Measurements from ENCODE around the gene MS4A8.
"Not testable (repeated sequence)": the region's sequence is repeated elsewhere in the genome, so short reads cannot be mapped to it uniquely, and the experiment has no call there.

Gene MS4A8, protein sequence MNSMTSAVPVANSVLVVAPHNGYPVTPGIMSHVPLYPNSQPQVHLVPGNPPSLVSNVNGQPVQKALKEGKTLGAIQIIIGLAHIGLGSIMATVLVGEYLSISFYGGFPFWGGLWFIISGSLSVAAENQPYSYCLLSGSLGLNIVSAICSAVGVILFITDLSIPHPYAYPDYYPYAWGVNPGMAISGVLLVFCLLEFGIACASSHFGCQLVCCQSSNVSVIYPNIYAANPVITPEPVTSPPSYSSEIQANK

DNA sequence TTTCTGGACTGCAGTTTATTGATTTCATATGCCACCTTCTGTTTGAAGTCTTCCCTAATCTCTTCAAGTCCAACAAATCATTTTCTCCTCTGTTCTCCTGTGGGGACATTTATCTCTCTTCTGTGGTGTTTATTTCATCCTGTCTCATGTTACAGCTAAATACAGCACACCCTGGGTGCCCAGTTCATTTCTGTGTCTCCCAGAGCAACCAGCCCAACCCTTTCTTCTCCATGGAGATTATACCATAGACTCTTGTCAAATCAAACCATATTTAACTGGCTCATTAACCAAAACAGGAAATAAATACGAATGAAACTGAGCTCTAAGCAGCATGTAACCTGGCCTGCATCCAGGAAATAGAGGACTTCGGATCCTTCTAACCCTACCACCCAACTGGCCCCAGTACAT is at the start of gene MS4A8:
Gene MS4A8, plus strand, starts transcription at position 329 of the 408 bp plus-strand sequence. CDS start 1,249 bp downstream, outside the sequence.
- no peak for DNase-seq

DNA sequence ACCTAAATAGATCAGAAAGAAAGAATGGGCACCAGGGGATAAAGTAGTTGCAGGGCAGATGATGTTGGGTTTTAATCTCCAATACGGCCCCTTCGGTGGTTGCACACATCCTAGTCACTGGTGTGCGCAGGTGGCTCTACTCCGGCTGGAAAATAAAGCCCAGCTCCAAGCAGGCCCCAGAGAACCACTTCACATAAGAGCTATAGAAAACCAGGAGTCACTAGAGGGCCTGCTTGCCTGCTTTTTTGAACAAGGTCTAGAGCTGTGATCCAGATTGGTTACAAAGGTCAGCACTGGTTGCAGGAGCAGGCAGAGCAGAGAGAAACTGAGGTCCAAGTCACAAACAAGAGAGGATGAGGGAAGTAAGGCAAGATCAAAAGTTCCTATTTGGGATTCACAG is 41.5 kb upstream of the MS4A8 start:
- no peak for DNase-seq

DNA sequence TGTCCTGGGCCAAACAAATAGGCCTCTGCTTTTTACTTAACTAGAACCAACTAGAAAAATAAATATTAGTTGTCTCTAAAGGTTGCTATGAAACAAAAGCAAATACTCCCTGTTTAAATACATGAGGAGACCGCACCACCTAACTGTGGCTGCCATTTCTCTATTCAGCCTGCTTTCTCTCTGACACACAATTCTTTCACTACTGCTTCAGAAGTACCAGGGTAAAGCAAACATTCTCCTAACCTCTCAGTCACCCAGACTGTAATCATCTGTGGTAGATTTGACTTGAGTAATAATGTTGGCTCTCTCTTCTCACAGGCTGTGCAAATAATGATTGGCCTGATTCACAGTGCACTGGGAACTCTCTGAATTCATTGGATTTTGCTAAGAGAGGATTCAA is 41.0 kb upstream of the MS4A8 start:
- DNase-seq = no peak

DNA sequence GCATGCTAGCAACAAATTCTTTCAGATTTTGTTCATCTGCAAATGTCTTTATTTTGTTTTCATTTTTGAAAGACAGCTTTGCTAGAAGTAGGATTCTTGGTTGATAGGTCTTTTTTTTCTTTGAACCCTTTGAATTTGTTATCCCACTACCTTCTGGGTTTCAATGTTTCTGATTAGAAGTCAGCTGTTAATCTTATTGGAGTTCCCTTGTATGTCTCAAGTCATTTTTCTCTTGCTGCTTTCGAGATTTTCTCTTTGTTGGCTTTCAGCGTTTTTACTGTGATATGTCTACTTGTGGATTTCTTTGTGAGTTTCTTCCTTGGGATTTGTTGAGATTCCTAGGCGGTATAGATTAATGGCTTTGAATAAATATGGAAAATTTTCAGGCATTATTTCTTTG is 27.2 kb upstream of the MS4A8 start:
- no peak for DNase-seq

DNA sequence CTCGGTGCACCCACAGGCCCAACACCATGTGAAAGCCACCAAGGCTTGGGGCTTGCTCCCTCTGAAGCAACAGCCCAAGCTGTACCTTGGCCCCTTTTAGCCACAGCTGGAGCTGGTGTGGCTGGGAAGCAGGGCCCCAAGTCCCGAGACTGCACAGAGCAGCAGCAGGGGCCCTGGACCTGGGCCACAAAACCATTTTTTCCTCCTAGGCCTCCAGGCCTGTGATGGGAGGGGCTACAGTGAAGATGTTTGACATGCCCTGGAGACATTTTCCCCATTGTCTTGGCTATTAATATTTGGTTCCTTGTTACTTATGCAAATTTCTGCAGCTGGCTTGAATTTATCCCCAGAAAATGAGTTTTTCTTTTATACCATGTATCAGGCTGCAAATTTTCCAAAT is 21.2 kb upstream of the MS4A8 start:
- not testable (repeated sequence) for DNase-seq

DNA sequence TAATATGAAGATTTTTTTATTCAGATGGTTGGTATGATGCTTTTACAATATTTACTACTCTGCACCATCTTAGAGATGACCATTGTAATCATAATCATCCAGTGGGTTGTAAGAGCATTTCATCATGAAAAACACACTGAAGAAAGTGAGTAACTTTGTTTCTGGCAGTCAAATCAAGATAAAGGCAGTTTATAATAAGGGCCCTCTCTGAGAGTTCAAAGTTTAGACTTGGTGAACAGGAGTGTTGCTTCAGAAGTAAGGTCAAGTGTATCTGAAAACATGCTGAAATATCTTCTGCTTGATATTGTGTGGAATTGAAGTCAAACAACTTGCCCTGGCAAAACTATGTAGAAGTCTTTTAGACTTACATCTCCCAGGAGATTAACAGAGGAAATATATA is 19.5 kb upstream of the MS4A8 start:
- DNase-seq = no peak

DNA sequence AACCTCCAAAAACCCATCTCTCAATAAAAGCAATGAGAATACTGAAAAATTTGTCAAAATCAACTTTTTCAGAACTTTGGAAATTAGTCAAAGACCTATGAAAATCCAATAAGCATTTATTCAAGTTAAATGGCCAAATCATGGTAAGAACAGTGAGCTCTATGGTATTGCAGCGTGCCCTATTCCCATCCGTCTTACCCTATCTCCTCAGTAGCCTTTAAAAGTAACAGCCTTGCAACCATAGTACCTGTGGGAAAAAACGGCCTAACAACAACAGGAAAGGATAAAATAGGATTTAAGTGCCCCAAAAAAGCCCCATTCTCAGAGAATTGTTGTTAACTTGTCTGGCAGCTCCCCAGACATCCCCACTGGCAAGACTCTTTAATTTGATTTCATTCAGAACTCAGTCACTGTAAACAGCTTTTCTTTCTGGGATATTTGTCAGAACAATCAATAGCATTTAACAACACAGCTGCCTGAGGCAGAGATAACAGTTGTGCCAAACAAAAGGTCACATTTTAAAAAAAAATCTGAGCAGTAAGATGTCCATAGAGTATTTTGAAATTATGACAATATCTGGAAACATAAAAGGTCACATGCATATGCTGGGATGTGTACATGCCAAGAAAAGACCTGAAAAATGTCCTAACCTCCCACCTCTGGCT is 18.8 kb upstream of the MS4A8 start:
- DNase-seq = no peak

DNA sequence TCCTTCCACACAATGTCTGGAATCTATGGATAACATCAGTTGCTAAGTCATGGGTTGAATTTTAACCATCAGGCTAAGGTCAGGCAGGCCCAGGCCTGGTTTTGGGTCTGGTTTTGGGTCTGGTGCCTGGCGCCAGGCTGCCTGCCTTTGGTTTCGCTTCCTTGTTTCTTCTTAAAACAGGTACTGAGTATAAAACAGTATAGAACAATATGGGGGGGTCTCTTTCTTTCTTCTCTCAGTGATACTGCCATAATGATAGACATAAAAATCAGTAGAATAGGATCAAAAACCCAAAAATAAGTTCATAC is 14.9 kb upstream of the MS4A8 start:
- DNase-seq = not testable (repeated sequence)

DNA sequence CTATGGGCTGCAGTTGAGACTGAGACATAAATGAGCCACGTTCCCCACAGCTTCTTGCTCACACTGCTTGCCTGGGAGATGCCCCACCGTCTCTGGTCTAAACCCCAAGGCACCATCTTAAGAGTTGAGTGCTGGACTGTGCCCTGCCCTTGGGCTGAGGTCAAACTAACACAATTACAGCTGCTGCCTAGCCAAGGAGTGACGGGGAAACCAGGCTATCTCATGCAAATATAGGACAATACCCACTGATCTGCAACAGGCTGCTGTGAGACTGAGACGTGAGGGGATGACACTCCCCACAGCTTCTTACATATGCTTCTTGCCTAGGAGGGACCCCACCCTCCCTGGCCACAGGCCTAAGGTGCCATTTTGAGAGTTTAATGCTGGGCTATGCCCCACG is 7.8 kb upstream of the MS4A8 start:
- no peak for DNase-seq

DNA sequence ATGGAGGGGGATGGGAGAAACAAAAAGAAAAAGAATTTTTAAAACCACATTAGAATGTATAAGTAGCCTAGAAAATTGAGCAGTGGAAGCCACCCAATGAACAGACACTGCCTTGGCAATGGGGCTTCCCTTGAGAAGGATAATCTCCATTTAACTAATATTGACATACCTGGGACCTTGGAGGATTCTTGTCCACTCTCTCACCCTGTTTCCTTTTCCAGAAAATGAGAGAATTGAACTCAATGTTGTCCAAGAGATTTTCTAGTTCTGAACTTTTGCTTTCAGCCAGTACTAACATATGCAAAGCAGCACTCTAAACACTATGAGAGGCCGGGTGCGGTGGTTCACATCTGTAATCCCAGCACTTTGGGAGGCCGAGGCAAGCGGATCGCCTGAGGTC is 524 bp downstream of the MS4A8 start:
- DNase-seq = no peak

DNA sequence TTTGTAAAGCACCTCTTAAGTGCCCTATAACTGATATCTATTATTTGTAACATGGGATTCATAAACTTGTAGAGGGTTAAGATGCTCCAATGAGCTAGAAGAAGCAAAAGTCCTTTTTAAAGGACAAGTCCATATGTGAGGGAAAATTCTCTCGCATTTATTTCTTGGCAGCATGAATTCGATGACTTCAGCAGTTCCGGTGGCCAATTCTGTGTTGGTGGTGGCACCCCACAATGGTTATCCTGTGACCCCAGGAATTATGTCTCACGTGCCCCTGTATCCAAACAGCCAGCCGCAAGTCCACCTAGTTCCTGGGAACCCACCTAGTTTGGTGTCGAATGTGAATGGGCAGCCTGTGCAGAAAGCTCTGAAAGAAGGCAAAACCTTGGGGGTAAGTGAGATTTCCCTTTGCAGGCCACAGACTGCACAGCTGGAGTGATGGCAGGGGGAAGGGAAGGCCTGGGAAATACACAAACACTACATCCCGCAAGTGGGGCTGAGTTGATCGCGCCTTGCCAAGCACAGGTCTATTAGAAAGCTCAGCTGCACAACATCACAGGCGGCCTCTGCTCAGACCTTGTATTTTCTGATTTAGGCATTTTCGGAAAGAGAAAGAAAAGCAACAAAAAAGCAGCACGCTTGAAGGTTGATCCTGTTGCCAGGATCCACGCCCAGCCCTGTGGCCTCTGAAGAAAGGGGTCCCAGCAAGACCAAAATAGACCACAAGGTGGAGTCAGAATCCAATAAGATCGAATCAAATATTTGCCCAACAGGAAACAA is 1.5 kb downstream of the MS4A8 start:
- no peak for DNase-seq

DNA sequence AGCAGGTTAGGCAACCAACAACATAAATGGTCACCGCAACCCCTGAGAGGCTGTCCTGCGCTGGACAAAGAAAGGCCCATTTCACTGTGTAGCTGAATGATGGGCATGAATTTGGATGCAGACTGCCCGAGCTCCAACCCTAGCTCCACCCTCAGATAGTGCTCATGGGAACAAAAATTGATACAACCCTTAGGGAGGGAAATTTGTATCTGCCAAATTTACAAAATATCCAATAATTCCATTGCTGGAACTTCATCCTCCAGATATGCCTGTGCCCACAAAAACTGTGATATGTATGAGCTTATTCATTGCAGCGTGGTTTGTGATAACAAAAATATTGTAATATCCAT is 2.0 kb downstream of the MS4A8 start:
- no peak for DNase-seq

DNA sequence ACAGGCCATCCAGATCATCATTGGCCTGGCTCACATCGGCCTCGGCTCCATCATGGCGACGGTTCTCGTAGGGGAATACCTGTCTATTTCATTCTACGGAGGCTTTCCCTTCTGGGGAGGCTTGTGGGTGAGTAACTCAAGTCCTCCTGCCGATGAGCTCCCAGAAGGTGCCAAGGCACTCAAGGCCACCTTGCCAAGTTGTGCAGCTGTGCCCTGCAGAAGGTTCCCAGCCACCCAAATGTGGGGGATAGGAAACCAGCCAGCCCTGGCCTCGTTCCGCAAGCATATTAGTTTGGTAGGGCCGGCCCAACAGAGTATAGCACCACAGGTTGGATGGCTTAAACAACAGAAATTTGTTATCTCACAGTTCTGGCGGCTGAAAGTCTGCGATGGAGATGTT is 4.0 kb downstream of the MS4A8 start:
- DNase-seq = no peak

DNA sequence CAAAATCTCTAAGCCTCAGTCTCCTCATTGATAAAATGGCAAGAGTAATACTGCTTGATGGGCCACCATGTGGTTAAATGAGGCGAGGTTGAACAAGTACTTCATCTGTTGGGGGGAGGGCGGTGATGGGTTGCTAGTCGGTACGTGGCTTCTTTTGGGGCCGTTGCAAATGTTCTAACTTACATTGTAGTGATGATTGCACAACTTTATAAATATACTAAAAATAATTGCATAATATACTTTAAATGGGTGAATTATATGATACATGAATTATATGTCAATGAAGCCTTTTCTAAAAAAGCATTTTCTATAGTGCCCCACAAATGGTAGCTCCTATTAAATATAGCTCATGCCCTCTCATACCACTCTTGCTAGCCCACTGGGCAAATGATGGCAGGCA is 6.5 kb downstream of the MS4A8 start:
- no peak for DNase-seq

DNA sequence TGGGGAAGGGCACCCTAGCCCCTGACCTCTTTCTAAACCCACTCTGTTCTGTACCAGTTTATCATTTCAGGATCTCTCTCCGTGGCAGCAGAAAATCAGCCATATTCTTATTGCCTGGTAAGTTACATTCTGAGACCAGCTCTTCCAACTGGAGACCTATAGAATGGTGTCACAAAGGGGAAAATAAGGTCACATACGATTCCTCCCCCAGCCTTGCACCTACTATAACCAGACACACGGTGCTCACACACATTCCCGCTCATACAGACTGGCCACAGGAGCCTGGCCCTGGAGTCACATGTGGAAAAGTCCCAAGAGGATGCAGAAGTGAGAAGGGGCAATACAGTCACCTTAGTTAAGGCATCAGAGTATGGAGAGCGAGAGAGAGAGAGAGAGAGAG is 7.5 kb downstream of the MS4A8 start:
- DNase-seq = no peak

DNA sequence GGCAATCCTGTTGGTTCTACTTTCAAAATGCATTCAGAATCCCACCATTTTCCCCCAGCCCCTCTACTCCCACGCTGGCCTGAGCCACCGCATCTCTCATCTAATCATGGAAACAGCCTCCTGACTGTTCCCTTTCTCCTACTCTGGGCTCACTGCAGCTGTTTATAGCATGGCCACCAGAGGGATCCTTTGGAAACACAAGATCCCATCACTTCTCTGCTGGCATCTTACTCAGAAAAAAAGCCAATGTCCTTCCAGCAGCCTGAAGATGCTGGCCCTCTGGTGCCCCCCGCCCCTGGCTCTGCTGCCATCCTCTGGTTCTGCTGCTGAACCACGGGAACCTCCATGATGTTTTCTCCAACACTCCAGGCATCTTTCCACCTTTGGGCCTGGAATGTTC is 11.1 kb downstream of the MS4A8 start:
- no peak for DNase-seq

DNA sequence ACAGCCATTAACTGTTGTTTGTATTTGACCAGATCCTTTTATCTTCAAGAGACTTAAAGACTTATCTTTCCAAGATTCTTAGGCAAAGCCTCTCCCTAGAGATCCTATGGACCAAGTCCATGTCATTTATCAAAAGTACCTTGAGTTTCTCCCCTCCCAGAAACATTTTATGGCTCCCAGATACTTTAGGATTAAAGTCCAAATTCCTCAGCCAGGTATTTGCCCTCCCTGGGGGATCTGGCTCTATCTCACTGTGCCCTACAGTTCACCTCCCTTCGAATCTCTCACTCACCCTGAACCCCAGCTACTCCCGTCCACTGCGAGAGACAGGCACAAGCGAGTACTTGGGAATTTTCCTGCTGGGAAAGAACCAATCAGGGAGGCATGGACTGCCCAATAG is 11.9 kb downstream of the MS4A8 start:
- no peak for DNase-seq

DNA sequence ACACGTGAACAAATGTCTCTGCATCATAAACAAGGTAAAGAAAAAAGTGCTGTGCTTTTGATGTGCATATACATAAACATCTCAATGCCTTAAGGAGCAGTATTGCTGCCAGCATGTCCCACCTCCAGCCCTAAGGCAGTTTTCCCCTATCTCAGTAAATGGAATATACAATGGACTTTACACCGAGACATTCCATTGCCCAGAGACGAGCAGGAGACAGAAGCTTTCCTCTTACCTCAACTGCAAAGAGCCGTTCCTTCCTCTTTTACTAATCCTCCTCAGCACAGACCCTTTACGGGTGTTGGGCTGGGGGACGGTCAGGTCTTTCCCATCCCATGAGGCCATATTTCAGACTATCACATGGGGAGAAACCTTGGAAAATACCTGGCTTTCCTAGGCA is 14.0 kb downstream of the MS4A8 start:
- DNase-seq = not testable (repeated sequence)

DNA sequence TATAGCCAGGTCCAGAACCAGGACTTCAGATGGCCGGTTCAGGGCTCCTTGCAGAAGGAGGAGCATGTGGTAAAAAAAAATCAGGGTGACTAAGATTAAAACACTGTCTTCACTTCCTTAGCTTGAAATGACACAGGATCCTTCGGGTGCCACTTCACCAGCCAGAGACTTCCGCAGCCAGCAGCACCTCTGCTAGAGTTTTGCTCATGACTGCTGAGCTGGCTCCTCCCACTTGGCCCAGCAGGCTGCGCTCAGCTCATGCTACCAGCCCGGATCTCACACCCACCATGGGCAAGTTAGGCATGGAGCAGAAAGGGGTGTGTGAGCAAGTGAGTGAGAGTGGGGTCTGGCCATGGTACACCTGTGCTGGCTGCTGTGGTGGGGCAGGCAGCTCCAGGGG is 18.5 kb downstream of the MS4A8 start:
- DNase-seq = no peak

DNA sequence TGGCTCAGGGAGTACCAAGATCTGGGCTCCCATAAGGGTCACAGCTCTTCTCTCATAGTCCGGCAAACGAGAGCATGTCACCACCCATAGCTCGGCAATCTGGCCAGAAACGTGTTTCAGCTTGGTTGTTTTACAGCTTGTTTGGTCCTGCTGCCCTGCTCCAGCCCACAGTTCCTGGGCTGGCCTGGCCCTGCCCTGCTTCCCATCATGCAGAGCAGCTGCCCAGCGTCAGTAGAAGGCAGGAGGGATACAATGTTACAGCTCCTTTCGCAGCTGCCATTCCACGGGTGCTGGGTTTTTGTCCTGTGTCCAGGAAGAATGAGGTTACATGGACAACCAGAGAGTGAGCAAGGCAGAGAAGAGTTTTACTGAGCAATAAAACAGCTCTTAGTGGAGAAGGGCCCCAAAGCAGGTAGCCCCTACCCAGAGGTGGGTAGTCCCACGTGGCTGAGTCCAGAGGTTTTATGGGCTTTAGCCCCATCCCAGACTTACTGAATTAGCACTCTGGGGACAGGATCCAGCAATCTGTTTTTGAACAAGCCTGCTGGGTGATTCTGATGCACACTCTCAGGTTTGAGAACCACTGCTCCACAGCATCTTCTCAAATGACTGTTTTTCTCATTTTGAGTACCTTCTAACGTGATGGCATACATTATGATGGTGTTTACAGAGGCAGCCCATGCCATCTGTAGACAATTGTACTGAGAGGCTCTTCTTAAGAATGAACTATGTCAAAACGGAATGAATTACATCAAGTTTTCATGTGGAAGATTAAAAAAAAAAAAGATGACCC is 19.3 kb downstream of the MS4A8 start:
- no peak for DNase-seq

DNA sequence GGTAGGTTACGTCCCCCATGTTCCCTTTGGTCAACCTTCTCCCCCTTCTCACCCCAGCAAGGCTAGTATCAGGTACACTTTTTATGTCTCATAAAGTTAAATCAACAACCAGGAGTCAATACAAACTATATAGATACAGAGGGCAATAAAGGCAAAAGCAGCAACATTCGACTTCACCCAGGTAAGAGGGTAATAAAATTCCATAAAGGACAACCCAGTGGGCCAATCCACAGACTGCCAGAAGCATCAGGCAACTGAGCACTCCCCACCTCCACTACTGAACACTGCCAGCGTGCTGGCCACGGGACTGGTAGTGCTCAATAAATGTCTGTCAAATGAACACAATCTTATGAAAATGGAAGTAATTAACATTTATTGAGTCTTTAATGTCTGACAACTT is 20.0 kb downstream of the MS4A8 start:
- DNase-seq = no peak

DNA sequence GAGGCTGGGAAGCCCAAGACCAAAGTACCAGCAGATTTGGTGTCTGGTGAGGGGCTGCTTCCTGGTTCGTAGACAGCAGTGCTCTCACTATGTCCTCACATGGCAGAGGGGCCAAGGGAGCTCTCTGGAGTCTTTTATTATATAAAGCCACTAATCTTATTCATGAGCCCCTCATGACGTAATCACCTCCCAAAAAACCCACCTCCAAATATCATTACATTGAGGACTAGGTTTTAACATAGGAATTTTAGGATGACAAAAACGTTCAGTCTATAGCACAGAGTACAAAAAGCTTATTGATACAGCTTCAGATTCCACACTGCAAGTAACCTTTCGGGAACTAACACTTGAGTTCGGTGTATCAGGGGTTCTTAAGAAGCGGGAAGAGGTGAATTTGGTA is 21.0 kb downstream of the MS4A8 start:
- DNase-seq = no peak

DNA sequence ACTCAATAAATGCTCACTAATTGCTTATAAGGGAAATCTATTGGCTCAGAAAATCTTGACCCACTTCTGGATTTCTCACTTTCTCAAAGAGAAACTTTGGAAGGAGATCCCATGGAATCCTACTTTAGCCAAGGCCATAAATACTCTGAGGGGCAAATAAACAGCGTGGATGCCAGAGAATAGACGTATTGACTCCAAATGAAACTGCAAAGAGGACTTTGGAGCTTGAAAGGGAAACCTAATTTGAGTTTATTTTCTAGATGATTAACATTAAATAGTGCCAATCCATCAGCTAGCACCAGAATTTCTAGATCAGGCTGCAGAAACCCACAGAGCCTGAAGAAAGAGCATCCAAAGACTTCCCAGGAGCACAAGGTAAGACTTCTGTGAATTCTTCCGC is 25.0 kb downstream of the MS4A8 start, which contains the start of gene MS4A18:
Gene MS4A18, plus strand, starts transcription at position 301 of the 400 bp plus-strand sequence.
- DNase-seq = no peak

DNA sequence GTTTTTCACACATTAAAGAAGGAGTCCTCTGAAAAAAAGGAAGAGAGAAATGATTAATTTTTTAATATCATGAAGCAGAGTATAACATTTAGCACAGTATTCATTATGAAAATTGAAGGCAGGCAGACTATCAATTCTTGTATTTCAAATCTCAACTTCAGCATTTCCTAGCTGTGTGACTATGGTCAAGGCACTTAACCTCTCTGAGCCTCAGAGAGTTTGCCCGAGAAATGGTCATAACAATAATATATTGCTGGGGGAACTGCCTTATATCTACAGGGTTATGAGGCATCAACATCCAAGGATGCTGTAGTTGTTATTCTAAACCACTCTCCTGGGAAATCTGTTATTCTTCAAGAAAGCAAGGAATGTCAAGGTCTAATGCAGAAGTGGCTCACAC is 26.2 kb downstream of the MS4A8 start:
- no peak for DNase-seq

Data from activated CD4-positive, alpha-beta T cell treated with anti-CD3 and anti-CD28 coated beads for 48 hours (primary cell).